Endothelial cell of umbilical vein (primary cell): ENCODE measurements around the gene HIVEP3. TPM values are rescaled to one million over a fixed set of nuclear protein-coding genes. Genes with fewer than 3 reads are reported as not detected.

ENCODE experiments used
- BruUV-seq: library from RNA; stranded (reverse); fragments of 400-500 nt; replicated peaks from 2 replicates; lab custom pipeline; 2021; lab: Mats Ljungman, UMichigan
- CTCF ChIA-PET: fragments of 300-600, 350-600 bp; sonication (Branson Sonifier 250); formaldehyde crosslinking; loops from one replicate; lab custom pipeline; 2021; ENCODE audit warnings: antibody characterized with exemption, inconsistent platforms; lab: Charles Lee
- POLR2A ChIA-PET: fragments of 300-600, 350-600 bp; sonication (Branson Sonifier 250); formaldehyde crosslinking; loops from one replicate; lab custom pipeline; 2021; ENCODE audit warnings: antibody characterized with exemption, inconsistent platforms; lab: Charles Lee
- DNase-seq: peaks from one replicate; pipeline ENCODE4 v3.0.0-alpha.2; 2011; ENCODE audit warnings: low read depth, low spot score
- FAIRE-seq: peaks from 2 replicates; lab custom pipeline; 2011; peaks lifted over from hg19 to GRCh38; lab: Jason Lieb, UNC
- H2AFZ ChIP-seq: 2 replicates; pipeline ENCODE4 v1.6.0; 2012; ENCODE audit warnings: low read depth, low read length, control low read depth, inconsistent platforms
- H3K27ac ChIP-seq: 2 replicates; pipeline ENCODE4 v1.5.1; 2011; ENCODE audit warnings: low read depth, mild to moderate bottlenecking, control low read depth, low read length, moderate library complexity; ENCODE audit not compliant: insufficient read depth
- H3K27me3 ChIP-seq, 2 experiments: 2 replicates each; pipeline versions ENCODE4 v1.6.0 to v1.6.1; 2011; ENCODE audit warnings: low read length in 2 of 2, mixed read lengths in 1 of 2; ENCODE audit not compliant: control insufficient read depth in 2 of 2, insufficient read depth in 2 of 2
- H3K36me3 ChIP-seq, 2 experiments: 2 replicates in 1 of 2; 3 replicates in 1 of 2; pipeline ENCODE4 v1.5.1; 2011; ENCODE audit warnings: low read length in 2 of 2, mild to moderate bottlenecking in 1 of 2, moderate library complexity in 1 of 2; ENCODE audit not compliant: control insufficient read depth in 2 of 2, insufficient read depth in 2 of 2; ENCODE audit errors: extremely low read depth in 1 of 2
- H3K4me1 ChIP-seq: 3 replicates; pipeline ENCODE4 v1.5.1; 2011; ENCODE audit warnings: mild to moderate bottlenecking, low read length; ENCODE audit not compliant: control insufficient read depth, insufficient read depth; ENCODE audit errors: extremely low read depth
- H3K4me2 ChIP-seq: 2 replicates; pipeline ENCODE4 v1.6.1; 2011; ENCODE audit warnings: low read length, control low read depth, mixed read lengths; ENCODE audit not compliant: insufficient read depth
- H3K4me3 ChIP-seq, 3 experiments: fragments of 200-600 bp in 1 of 3; sonication (generic), shearing (Covaris generic) in 1 of 3; replicated peaks in 1 of 3; 2 replicates each; pipeline ENCODE4 v1.5.1; 2011 to 2016; ENCODE audit warnings: control low read depth in 3 of 3, low read length in 3 of 3, mild to moderate bottlenecking in 2 of 3, inconsistent platforms in 1 of 3, low read depth in 1 of 3, moderate library complexity in 1 of 3; ENCODE audit not compliant: insufficient read depth in 1 of 3
- H3K79me2 ChIP-seq: 2 replicates; pipeline ENCODE4 v1.6.0; 2012; ENCODE audit warnings: low read length, inconsistent platforms; ENCODE audit not compliant: control insufficient read depth, insufficient read depth
- H3K9ac ChIP-seq: replicated peaks from 2 replicates; pipeline ENCODE3; 2011; ENCODE audit warnings: low read length, control low read depth; ENCODE audit not compliant: insufficient read depth; ENCODE audit errors: extremely low read depth
- H3K9me1 ChIP-seq: replicated peaks from 3 replicates; pipeline ENCODE4 v1.6.0; 2011; ENCODE audit warnings: mild to moderate bottlenecking, low read length; ENCODE audit not compliant: control insufficient read depth, insufficient read depth; ENCODE audit errors: extremely low read depth
- H3K9me3 ChIP-seq: replicated peaks from 2 replicates; pipeline ENCODE4 v1.5.1; 2012; ENCODE audit warnings: low read length, inconsistent platforms; ENCODE audit not compliant: control insufficient read depth, insufficient read depth
- H4K20me1 ChIP-seq: replicated peaks from 2 replicates; pipeline ENCODE3; 2011; ENCODE audit warnings: mild to moderate bottlenecking, low read length; ENCODE audit not compliant: control insufficient read depth, insufficient read depth; ENCODE audit errors: extremely low read depth
- EZH2 ChIP-seq: IDR thresholded peaks from 2 replicates; pipeline ENCODE4 v1.6.1; 2012; ENCODE audit warnings: borderline replicate concordance, low read depth, mild to moderate bottlenecking, moderate library complexity, low read length, inconsistent platforms; ENCODE audit not compliant: severe bottlenecking
- FOS ChIP-seq: IDR thresholded peaks from 2 replicates; pipeline ENCODE4 v1.6.1; 2011; ENCODE audit warnings: mild to moderate bottlenecking, low read length, moderate library complexity, borderline replicate concordance; ENCODE audit not compliant: insufficient read depth
- GATA2 ChIP-seq: IDR thresholded peaks from 2 replicates; pipeline ENCODE4 v1.7.0; 2011; ENCODE audit warnings: low read depth, mild to moderate bottlenecking, moderate library complexity, mixed read lengths, low read length; ENCODE audit not compliant: insufficient read length, insufficient read depth
- JUN ChIP-seq: IDR thresholded peaks from 2 replicates; pipeline ENCODE4 v1.6.1; 2011; ENCODE audit warnings: borderline replicate concordance, low read depth; ENCODE audit not compliant: insufficient read length, insufficient read depth
- MYC ChIP-seq: IDR thresholded peaks from one replicate; pipeline ENCODE4 v1.6.1; 2011; ENCODE audit warnings: mild to moderate bottlenecking, low read depth, low read length
- POLR2A ChIP-seq: IDR thresholded peaks from 2 replicates; pipeline ENCODE4 v1.6.1; 2012; ENCODE audit warnings: low read depth, mild to moderate bottlenecking, control low read depth, low read length
- POLR2AphosphoS5 ChIP-seq: IDR thresholded peaks from 2 replicates; pipeline ENCODE4 v1.6.1; 2012; ENCODE audit warnings: low read depth, mild to moderate bottlenecking, control low read depth, low read length, moderate library complexity; ENCODE audit not compliant: insufficient read depth
- dilution Hi-C: fragments of 300-500 bp; cut with MboI; formaldehyde crosslinking; loops from one replicate; pipeline ENCODE4 v1.15.0; 2019; ENCODE audit warnings: low sequenced_read_pairs; ENCODE audit not compliant: extremely low pct_ligation_motif_present
- intact Hi-C: fragments of 100-400 bp; cut with micrococcal nuclease; formaldehyde crosslinking; loops from one replicate; pipeline ENCODE4 v1.10.0; 2022
- polyA plus RNA-seq, 4 experiments: library from polyadenylated mRNA; depleted of rRNA in 3 of 4; stranded (reverse) in 3 of 4; unstranded in 1 of 4; fragments of >200 nt; gene quantifications; 2 replicates each; pipeline versions ENCODE4 v1.2.1 to v1.2.3, GENCODE V29; 2011 to 2012; ENCODE audit warnings: missing spikeins in 1 of 4
- total RNA-seq: library from RNA; stranded (reverse); gene quantifications from 2 replicates; pipeline ENCODE4 v1.2.3, GENCODE V29; 2021
- TF ChIP-seq, protein P1 (sequence below), 2 donors: IDR thresholded peaks; 1 replicate in 1 of 2; 2 replicates in 1 of 2; pipeline ENCODE4 v1.5.1; 2011; ENCODE audit warnings: low read length in 2 of 2, mild to moderate bottlenecking in 2 of 2, moderate library complexity in 2 of 2, control low read depth in 1 of 2, inconsistent platforms in 1 of 2, low read depth in 1 of 2; ENCODE audit not compliant: insufficient read depth in 1 of 2; ENCODE audit errors: extremely low read depth in 1 of 2
- TF ChIP-seq, protein P2 (sequence below): IDR thresholded peaks from 2 replicates; pipeline ENCODE4 v1.6.1; 2011; ENCODE audit not compliant: insufficient read depth, insufficient read length

HIVEP3 gene
- total and polyA plus RNA-seq, 2 donors (not counting 3 experiments of a cell fraction or from before 2014, with no cell fraction given) = 3.4 to 4.0 TPM

DNA sequence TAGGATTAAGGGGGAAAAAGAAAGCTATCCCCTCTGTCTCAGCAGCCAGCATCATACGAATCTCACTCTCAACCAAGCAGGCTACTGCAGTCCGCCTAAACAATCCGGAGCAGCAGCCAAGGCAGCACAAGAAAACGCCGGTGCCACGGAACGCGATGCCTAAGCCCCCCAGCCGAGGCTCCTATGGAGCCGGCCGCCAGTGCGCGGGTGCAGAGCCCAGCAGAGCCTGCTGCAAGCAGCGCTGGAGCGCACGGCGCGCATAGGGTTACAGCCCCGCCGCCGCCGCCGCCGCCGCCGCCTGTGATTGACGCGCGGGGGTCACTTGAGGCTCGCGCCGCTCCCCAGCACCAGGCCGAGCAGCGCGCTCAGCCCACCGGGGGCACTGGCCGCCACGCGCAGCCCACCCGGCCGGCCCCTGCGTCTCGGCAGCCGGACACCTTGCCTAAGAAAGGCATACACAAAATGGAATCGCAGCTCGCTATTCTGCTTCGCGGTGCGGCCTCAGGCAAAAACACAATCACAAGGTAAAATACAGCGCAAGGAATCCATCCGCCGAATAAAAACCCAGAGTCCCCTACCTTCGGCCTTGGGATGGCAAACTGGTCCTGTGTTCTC, 780 bp downstream of the HIVEP3 start:
- CTCF ChIA-PET = interaction anchor here (1.0 to 1.7 kb wide), 5 partner anchors 9 to 229 kb away, joined by 3 to 7 read pairs (median 4); no protein-coding TSS in a partner anchor
- no peaks in the 10 kb centered on the region for H3K27me3 ChIP-seq
- H3K4me1 ChIP-seq = peaks cover 14% of the 10 kb centered on the region
- peak overlapping the region; percentile 67 for H3K4me2 ChIP-seq
- DNase-seq = peak; percentile 57
- no peaks in the 10 kb centered on the region for H3K9me1 ChIP-seq
- BruUV-seq = no TSS peak
- no peak for FAIRE-seq
- TF ChIP-seq JUN (no peak), GATA2 (no peak), EZH2 (no peak), FOS (no peak), POLR2A (no peak), MYC (no peak), POLR2AphosphoS5 (no peak)
- TF ChIP-seq, protein P1, sequence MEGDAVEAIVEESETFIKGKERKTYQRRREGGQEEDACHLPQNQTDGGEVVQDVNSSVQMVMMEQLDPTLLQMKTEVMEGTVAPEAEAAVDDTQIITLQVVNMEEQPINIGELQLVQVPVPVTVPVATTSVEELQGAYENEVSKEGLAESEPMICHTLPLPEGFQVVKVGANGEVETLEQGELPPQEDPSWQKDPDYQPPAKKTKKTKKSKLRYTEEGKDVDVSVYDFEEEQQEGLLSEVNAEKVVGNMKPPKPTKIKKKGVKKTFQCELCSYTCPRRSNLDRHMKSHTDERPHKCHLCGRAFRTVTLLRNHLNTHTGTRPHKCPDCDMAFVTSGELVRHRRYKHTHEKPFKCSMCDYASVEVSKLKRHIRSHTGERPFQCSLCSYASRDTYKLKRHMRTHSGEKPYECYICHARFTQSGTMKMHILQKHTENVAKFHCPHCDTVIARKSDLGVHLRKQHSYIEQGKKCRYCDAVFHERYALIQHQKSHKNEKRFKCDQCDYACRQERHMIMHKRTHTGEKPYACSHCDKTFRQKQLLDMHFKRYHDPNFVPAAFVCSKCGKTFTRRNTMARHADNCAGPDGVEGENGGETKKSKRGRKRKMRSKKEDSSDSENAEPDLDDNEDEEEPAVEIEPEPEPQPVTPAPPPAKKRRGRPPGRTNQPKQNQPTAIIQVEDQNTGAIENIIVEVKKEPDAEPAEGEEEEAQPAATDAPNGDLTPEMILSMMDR (IDR thresholded peaks at IDR 0.05; ENCODE audit: extremely low read depth in 1 of 2, insufficient read depth in 1 of 2, low read depth in 1 of 2, low read length in 2 of 2) = no peak
- TF ChIP-seq, protein P2, sequence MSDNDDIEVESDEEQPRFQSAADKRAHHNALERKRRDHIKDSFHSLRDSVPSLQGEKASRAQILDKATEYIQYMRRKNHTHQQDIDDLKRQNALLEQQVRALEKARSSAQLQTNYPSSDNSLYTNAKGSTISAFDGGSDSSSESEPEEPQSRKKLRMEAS = no peak
- H3K79me2 ChIP-seq = no peaks in the 10 kb centered on the region
- POLR2A ChIA-PET = no interaction called here
- intact Hi-C loops = loop anchor here (1.0 kb wide), 4 partner anchors 16 to 117 kb away; no protein-coding TSS in a partner anchor
- no peaks in the 10 kb centered on the region for H3K9me3 ChIP-seq
- H2AFZ ChIP-seq = peak overlapping the region; percentile 51
- no peaks in the 10 kb centered on the region for H3K36me3 ChIP-seq
- H4K20me1 ChIP-seq = no peaks in the 10 kb centered on the region
- no peak overlapping the region for H3K27ac ChIP-seq
- H3K4me3 ChIP-seq = peak overlapping the region; percentile 21 to 58 (median 45)
- peak overlapping the region; percentile 35 for H3K9ac ChIP-seq
- dilution Hi-C loops = no loop called here
